ENCODE measurements around the gene STK10. TPM values are rescaled to one million over a fixed set of nuclear protein-coding genes. Genes with fewer than 3 reads are reported as not detected.

STK10 gene
- polyA plus RNA-seq, 1 of the 3 experiments (the other 2 are of a cell fraction), result 11.0 TPM

- Histone ChIP-seq H3K9me2 (no peaks in the 10 kb centered on the region), H3K4me1 (ENCODE audit: control insufficient read depth in 1 of 2, insufficient read depth in 2 of 2, low read depth in 1 of 2, low read length in 1 of 2) (no peaks in the 10 kb centered on the region), H3K36me3 (replicated peaks in 1 of 2; ENCODE audit: control insufficient read depth in 1 of 2, insufficient read depth in 2 of 2, low read length in 1 of 2) (peaks cover 0 to 29% of the 10 kb centered on the region in 2 experiments), H3F3A (replicated peaks; ENCODE audit: insufficient read depth) (peaks cover 5% of the 10 kb centered on the region), H3K79me2 (ENCODE audit: insufficient read depth) (no peaks in the 10 kb centered on the region; the same call in 1 of the 2 replicates), H3K9ac (no peak overlapping the region), H3K4me2 (no peak overlapping the region), H3K27ac (ENCODE audit: low read depth in 2 of 2, low read length in 1 of 2) (no peak overlapping the region), H3K27me3 (ENCODE audit: insufficient read depth) (no peaks in the 10 kb centered on the region), H3K9me3 (no peaks in the 10 kb centered on the region), H2AFZ (ENCODE audit: low read depth) (no peak overlapping the region), H3K4me3 (ENCODE audit: low read depth in 2 of 2, low read length in 1 of 2) (no peak overlapping the region), H4K20me1 (ENCODE audit: insufficient read depth) (no peaks in the 10 kb centered on the region)
- 92% methylated on average over 3 of the region's 3 CpGs for WGBS (ENCODE audit: low lambda C conversion rate)
- TF ChIP-seq MXI1 (IDR thresholded peaks at IDR 0.05; ENCODE audit: low read depth, low read length) (no peak), FOXJ3 (CRISPR knock-in tag; IDR thresholded peaks at IDR 0.05) (no peak), FOXM1 (IDR thresholded peaks at IDR 0.05; ENCODE audit: low read depth) (no peak)
- DNase-seq, result no peak
- ChIA-PET CTCF (interaction anchor here (0.8 to 1.8 kb wide), 4 partner anchors 31 to 222 kb away, joined by 3 to 6 read pairs (median 3); no protein-coding TSS in a partner anchor), POLR2A (no interaction called here)
Measured at GRCh38 chr5:172071309-172071875, 116.6 kb downstream of the STK10 start.

- Histone ChIP-seq H3K9me3 (no peaks in the 10 kb centered on the region), H3K9ac (no peak overlapping the region), H4K20me1 (ENCODE audit: insufficient read depth) (no peaks in the 10 kb centered on the region), H3K4me1 (ENCODE audit: control insufficient read depth in 1 of 2, insufficient read depth in 2 of 2, low read depth in 1 of 2, low read length in 1 of 2) (peaks cover 0 to 5% of the 10 kb centered on the region in 2 experiments; a peak in 1 of 4 replicates), H3K27me3 (ENCODE audit: insufficient read depth) (no peaks in the 10 kb centered on the region), H3K79me2 (ENCODE audit: insufficient read depth) (no peaks in the 10 kb centered on the region; the same call in 1 of the 2 replicates), H3K4me3 (ENCODE audit: low read depth in 2 of 2, low read length in 1 of 2) (no peak overlapping the region), H3K9me2 (no peaks in the 10 kb centered on the region), H2AFZ (ENCODE audit: low read depth) (no peak overlapping the region), H3K27ac (ENCODE audit: low read depth in 2 of 2, low read length in 1 of 2) (no peak overlapping the region), H3K36me3 (replicated peaks in 1 of 2; ENCODE audit: control insufficient read depth in 1 of 2, insufficient read depth in 2 of 2, low read length in 1 of 2) (peaks cover 14 to 21% of the 10 kb centered on the region in 2 experiments), H3F3A (replicated peaks; ENCODE audit: insufficient read depth) (no peaks in the 10 kb centered on the region), H3K4me2 (no peak overlapping the region)
- DNase-seq, result no peak
- no peak for TF ChIP-seq TEAD4 (IDR thresholded peaks at IDR 0.05; ENCODE audit: borderline replicate concordance, insufficient read depth)
- peak; percentile 38 for TF ChIP-seq GATA2 (CRISPR knock-in tag; IDR thresholded peaks at IDR 0.05)
- TF ChIP-seq TCF12 (IDR thresholded peaks at IDR 0.05), result peak; percentile 7; the same call in 1 of the 2 replicates
- TF ChIP-seq FOSL2 (IDR thresholded peaks at IDR 0.05; ENCODE audit: borderline replicate concordance, low read depth), result peak; percentile 20; the same call in 1 of the 2 replicates
- TF ChIP-seq NFIC (IDR thresholded peaks at IDR 0.05; ENCODE audit: borderline replicate concordance), result peak; percentile 50
- peak; percentile 36; the same call in 1 of the 2 replicates for TF ChIP-seq USF1 (IDR thresholded peaks at IDR 0.05; ENCODE audit: borderline replicate concordance, low read depth)
- TF ChIP-seq YY1 (IDR thresholded peaks at IDR 0.05; ENCODE audit: low read depth), result no peak
- no peak for TF ChIP-seq ZBTB33 (IDR thresholded peaks at IDR 0.05; ENCODE audit: borderline replicate concordance, low read depth)
- ChIA-PET POLR2A (no interaction called here), CTCF (interaction anchor here (1.0 to 1.6 kb wide), 4 partner anchors 10 to 238 kb away, joined by 3 to 4 read pairs (median 4); no protein-coding TSS in a partner anchor)
- 60% methylated on average over 2 of the region's 7 CpGs for WGBS (ENCODE audit: low lambda C conversion rate)
Measured at GRCh38 chr5:172065431-172066065, 122.5 kb downstream of the STK10 start.
